GM13977 (cell line): ENCODE data around the gene PARD6G.
A peak's percentile ranks its signal among the peaks of the same experiment; 100 is the strongest.

Source experiments
- DNase-seq: peaks from one replicate; pipeline ENCODE4 v3.0.0; 2012; ENCODE audit warnings: low spot score
- in situ Hi-C: fragments of 300-500 bp; cut with MboI; formaldehyde crosslinking; loops from one replicate; pipeline ENCODE4 v1.12.0; 2022; ENCODE audit warnings: low sequenced_read_pairs, low pct_unique_long_range_greater_than_20kb, mixed read lengths, inconsistent platforms; ENCODE audit not compliant: unreplicated experiment
- TF ChIP-seq, protein P1 (sequence below): IDR thresholded peaks from 2 replicates; pipeline ENCODE4 v1.5.1; 2012; ENCODE audit warnings: mild to moderate bottlenecking, control low read depth; ENCODE audit not compliant: insufficient read depth; ENCODE audit errors: extremely low read depth, missing control alignments

The PARD6G gene

DNA sequence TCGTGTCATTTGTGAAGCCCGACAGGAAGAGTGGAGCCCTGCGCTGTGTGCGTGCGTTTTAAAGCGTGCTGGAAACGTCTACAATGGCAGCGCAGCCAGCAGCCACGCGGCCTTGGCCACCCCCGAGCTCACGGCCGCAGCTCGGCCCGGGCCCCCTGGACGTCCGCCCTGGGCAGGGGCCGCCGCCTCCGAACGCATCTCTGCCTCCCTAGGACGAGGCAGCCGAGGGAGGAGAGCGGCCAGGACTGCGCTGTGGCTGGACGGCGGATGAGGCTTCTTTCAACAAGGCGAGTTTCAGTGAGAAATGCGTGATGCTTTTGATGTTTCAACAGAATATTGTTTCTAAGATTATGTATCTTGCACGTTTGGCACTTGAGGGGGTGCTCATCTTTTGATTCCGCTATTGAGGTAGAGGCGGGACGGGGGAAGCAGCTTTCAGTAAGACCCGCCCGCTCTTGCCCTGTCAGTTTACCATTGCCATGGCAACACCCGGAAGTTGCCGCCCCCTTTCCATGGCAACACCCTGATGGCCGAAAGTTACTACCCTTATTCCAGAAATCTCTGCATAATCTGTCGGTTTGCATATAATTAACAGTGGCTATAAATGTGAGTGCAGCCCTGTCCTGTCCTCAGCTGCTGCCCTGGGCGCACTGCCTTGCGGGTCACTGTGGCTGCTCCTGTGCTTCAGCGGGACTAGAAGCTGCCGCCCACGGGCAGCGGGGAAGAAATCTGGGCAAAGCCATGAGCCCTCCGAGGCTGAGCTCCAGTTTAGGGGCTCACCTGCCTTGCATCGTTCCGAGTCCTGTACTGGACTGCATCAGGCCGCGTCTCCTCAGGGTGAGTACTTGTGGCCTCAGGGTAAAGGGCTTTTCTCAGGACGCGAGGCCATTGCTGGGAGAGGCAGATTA is 99.6 kb downstream of the PARD6G start:
- in situ Hi-C loops = no loop called here
- peak; percentile 83 for DNase-seq
- TF ChIP-seq, protein P1, sequence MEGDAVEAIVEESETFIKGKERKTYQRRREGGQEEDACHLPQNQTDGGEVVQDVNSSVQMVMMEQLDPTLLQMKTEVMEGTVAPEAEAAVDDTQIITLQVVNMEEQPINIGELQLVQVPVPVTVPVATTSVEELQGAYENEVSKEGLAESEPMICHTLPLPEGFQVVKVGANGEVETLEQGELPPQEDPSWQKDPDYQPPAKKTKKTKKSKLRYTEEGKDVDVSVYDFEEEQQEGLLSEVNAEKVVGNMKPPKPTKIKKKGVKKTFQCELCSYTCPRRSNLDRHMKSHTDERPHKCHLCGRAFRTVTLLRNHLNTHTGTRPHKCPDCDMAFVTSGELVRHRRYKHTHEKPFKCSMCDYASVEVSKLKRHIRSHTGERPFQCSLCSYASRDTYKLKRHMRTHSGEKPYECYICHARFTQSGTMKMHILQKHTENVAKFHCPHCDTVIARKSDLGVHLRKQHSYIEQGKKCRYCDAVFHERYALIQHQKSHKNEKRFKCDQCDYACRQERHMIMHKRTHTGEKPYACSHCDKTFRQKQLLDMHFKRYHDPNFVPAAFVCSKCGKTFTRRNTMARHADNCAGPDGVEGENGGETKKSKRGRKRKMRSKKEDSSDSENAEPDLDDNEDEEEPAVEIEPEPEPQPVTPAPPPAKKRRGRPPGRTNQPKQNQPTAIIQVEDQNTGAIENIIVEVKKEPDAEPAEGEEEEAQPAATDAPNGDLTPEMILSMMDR = no peak

GRCh38 chr18:80147037-80147417 is 100.3 kb downstream of the PARD6G start:
- no peak for DNase-seq
- TF ChIP-seq, protein P1 = no peak
- in situ Hi-C loops = no loop called here

DNA sequence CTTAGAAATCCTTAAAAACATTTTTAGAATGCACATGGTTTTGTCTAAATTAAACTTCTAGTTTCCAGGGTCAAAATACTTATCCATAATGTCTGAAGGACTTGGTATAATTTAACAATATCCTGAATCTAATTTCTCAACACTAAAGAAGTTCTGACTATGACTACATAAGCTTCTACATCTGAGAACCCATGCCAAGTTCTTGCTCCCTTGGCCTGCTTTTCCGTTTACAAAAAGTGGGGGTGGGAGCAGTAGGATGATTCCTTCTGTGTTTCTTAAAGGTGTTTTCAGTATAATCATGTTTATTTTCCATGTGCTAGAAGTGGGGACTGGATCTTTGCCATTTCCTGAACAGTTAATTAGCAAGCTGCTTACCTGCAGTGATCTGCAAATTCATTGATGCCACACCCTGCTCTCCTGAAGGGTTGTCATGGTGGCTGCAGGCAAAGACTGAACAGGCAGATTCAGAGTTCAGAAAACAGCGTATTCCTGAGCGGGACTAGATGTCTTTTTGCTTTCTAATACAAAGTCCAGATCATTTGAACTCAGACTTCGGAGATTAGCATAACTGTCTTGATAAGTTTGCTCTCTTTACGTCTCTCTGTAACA is 102.0 kb downstream of the PARD6G start:
- TF ChIP-seq, protein P1 = no peak
- in situ Hi-C loops = no loop called here
- DNase-seq = no peak

DNA sequence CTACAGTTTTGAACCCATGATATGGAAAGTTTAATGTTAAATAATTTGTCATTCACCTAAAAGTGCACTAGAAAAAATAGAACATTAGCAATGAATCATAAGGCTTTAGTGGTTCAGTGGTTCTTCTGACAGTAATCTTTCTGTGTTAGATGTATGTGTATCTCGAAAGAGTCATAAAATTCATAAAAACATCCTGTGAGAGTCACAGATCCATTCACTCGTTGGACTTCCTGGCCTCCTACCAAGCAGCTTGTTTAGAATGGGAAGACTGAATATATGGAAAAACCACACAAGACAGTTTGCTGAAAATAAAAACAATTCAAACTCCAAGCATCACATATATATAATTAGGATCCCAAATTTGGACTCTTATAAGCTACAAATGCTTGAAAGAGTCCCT is 103.4 kb downstream of the PARD6G start:
- in situ Hi-C loops = no loop called here
- TF ChIP-seq, protein P1 = no peak
- no peak for DNase-seq

DNA sequence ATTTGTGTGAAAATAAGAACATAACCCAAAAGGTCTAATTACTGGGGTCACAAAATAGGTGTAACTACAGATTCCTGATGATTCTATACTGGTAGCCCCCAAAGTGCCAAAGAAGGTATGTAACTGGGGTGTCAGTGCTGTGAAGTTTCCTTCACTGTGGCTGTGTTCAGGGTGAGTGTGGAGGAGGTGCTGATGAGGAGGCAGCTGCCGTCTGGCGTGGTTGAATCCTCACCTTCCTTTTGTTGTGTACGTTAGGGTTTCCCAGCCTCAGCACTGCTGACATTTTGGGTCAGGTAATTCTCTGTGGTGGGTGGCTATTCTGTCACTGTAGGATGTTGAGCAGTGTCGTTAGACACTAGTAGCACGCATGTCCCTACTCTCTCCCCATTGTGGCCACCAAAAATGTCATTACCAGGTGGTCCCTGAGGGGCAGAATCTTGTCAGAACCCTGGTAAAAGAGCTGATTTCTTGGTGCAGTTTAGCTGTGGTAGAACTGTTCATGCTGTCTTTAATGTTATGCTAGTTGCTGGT is 106.8 kb downstream of the PARD6G start:
- TF ChIP-seq, protein P1 = no peak
- no peak for DNase-seq
- in situ Hi-C loops = no loop called here

DNA sequence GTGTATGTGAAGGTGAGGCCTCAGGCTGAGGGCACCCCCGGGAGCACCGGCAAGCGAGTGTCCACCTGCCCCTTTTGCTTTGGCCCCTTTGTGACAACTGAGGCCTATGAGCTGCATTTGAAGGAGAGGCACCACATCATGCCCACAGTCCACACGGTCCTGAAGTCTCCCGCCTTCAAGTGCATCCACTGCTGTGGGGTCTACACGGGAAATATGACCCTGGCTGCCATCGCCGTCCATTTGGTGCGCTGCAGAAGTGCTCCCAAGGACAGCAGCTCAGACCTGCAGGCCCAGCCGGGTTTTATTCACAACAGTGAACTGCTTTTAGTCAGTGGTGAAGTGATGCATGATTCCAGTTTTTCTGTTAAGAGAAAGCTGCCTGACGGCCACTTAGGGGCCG is 109.3 kb downstream of the PARD6G start:
- TF ChIP-seq, protein P1 = no peak
- no peak for DNase-seq
- in situ Hi-C loops = no loop called here
